GM23338 (cell line): Measurements from ENCODE around the gene DNAH17. TPM values are rescaled to one million over a fixed set of nuclear protein-coding genes. Genes with fewer than 3 reads are reported as not detected.
A peak's percentile ranks its signal among the peaks of the same experiment; 100 is the strongest.

Experiments
- ATAC-seq: fragments of 200-7000 bp; cut with Tn5 transposase; 3 replicates; pipeline ENCODE4 v1.9.1; 2020
- DNase-seq: peaks from one replicate; pipeline ENCODE4 v3.0.0-alpha.2; 2015; ENCODE audit warnings: low spot score
- H2AFZ ChIP-seq: fragments of 200-600 bp; sonication (generic); 2 replicates; pipeline ENCODE4 v1.8.0; 2016; ENCODE audit warnings: antibody characterized with exemption, mild to moderate bottlenecking, moderate library complexity
- H3F3A ChIP-seq: fragments of 200-600 bp; sonication (generic); replicated peaks from 2 replicates; pipeline ENCODE4 v1.8.0; 2017; ENCODE audit warnings: antibody characterized with exemption, mixed run types, low read depth
- H3K27ac ChIP-seq: fragments of 200-600 bp; sonication (generic); 2 replicates; pipeline ENCODE4 v1.6.1; 2016; ENCODE audit warnings: low read depth
- H3K27me3 ChIP-seq: fragments of 200-600 bp; sonication (generic); 2 replicates; pipeline ENCODE4 v1.8.0; 2016; ENCODE audit warnings: mild to moderate bottlenecking, mixed run types, moderate library complexity; ENCODE audit not compliant: insufficient read depth
- H3K36me3 ChIP-seq: fragments of 200-600 bp; sonication (generic); 2 replicates; pipeline ENCODE4 v1.8.0; 2016; ENCODE audit warnings: mild to moderate bottlenecking; ENCODE audit not compliant: insufficient read depth
- H3K4me1 ChIP-seq: fragments of 200-600 bp; sonication (generic); 2 replicates; pipeline ENCODE4 v1.8.0; 2016; ENCODE audit warnings: mild to moderate bottlenecking, moderate library complexity; ENCODE audit not compliant: insufficient read depth
- H3K4me2 ChIP-seq: fragments of 200-600 bp; sonication (generic); 2 replicates; pipeline ENCODE4 v1.7.1; 2017; ENCODE audit warnings: mixed run types
- H3K4me3 ChIP-seq: fragments of 200-600 bp; sonication (generic); 2 replicates; pipeline ENCODE4 v1.6.1; 2016; ENCODE audit warnings: mixed run types
- H3K79me2 ChIP-seq: fragments of 200-600 bp; sonication (generic); replicated peaks from 2 replicates; pipeline ENCODE4 v1.8.0; 2017; ENCODE audit warnings: mild to moderate bottlenecking; ENCODE audit not compliant: insufficient read depth
- H3K9me2 ChIP-seq: fragments of 200-600 bp; sonication (generic); 2 replicates; pipeline ENCODE4 v1.8.0; 2017; ENCODE audit not compliant: insufficient read depth
- H4K20me1 ChIP-seq: fragments of 200-600 bp; sonication (generic); replicated peaks from 2 replicates; pipeline ENCODE4 v1.8.0; 2017; ENCODE audit warnings: mild to moderate bottlenecking; ENCODE audit not compliant: insufficient read depth
- H3K27ac Mint-ChIP-seq: 2 replicates; pipeline ENCODE4 v1.8.0; 2020; ENCODE audit warnings: inconsistent platforms, mild to moderate bottlenecking, moderate library complexity, mixed read lengths
- H3K27me3 Mint-ChIP-seq: 3 replicates; pipeline ENCODE4 v1.8.0; 2022; ENCODE audit warnings: low read depth, mild to moderate bottlenecking, moderate library complexity, mixed read lengths, inconsistent platforms; ENCODE audit not compliant: insufficient read depth, poor library complexity
- H3K36me3 Mint-ChIP-seq: 3 replicates; pipeline ENCODE4 v1.8.0; 2021; ENCODE audit warnings: low read depth, mild to moderate bottlenecking, inconsistent platforms, moderate library complexity, mixed read lengths
- H3K4me1 Mint-ChIP-seq: 3 replicates; pipeline ENCODE4 v1.8.0; 2020; ENCODE audit warnings: mild to moderate bottlenecking, inconsistent platforms, mixed read lengths
- H3K4me3 Mint-ChIP-seq: 3 replicates; pipeline ENCODE4 v1.8.0; 2021; ENCODE audit warnings: moderate library complexity, mild to moderate bottlenecking, inconsistent platforms, mixed read lengths
- H3K9me3 Mint-ChIP-seq: 3 replicates; pipeline ENCODE4 v1.8.0; 2020; ENCODE audit warnings: moderate library complexity, mild to moderate bottlenecking, inconsistent platforms, mixed read lengths
- CTCF ChIP-seq, 2 experiments: fragments of 200-600 bp in 1 of 2; sonication (generic) in 1 of 2; conservative IDR thresholded peaks; 2 replicates each; pipeline versions ENCODE4 v1.5.1 to v1.6.1; 2016 to 2017; ENCODE audit warnings: antibody characterized with exemption in 2 of 2, low read depth in 2 of 2, mild to moderate bottlenecking in 2 of 2, moderate library complexity in 1 of 2
- ETS1 ChIP-seq: IDR thresholded peaks from 2 replicates; pipeline ENCODE4 v1.6.1; 2016; ENCODE audit warnings: antibody characterized with exemption
- EZH2phosphoT487 ChIP-seq: fragments of 200-600 bp; sonication (generic); IDR thresholded peaks from one replicate; pipeline ENCODE4 v1.8.1; 2018; ENCODE audit warnings: antibody characterized with exemption; ENCODE audit not compliant: unreplicated experiment
- JUNB ChIP-seq: IDR thresholded peaks from one replicate; pipeline ENCODE4 v1.6.1; 2016; ENCODE audit warnings: antibody characterized with exemption; ENCODE audit not compliant: unreplicated experiment
- POLR2AphosphoS5 ChIP-seq: IDR thresholded peaks from 2 replicates; pipeline ENCODE4 v1.6.1; 2016; ENCODE audit warnings: antibody characterized with exemption, low read depth
- STAT1 ChIP-seq: IDR thresholded peaks from one replicate; pipeline ENCODE4 v1.6.1; 2016; ENCODE audit warnings: antibody characterized with exemption; ENCODE audit not compliant: unreplicated experiment
- ZNF331 ChIP-seq: fragments of 250-450 bp; sonication (Bioruptor Pico); IDR thresholded peaks from 2 replicates; pipeline ENCODE4 v1.5.0; 2020; ENCODE audit warnings: low read depth, mild to moderate bottlenecking, moderate library complexity
- ZNF462 ChIP-seq: fragments of 250-450 bp; sonication (Bioruptor Pico); IDR thresholded peaks from 2 replicates; pipeline ENCODE4 v1.5.0; 2020; ENCODE audit warnings: mild to moderate bottlenecking, moderate library complexity
- polyA plus RNA-seq: library from polyadenylated mRNA; unstranded; fragments of >200 nt; fragmentation: Nextera tagmentation; extraction: Ambion mirVana; gene quantifications from 2 replicates; pipeline ENCODE4 v1.2.1, GENCODE V29; 2016
- total RNA-seq: library from RNA; depleted of rRNA; stranded (reverse); fragments of >200 nt; shearing (Covaris generic); gene quantifications from 2 replicates; pipeline ENCODE4 v1.2.3, GENCODE V29; 2014

The DNAH17 gene
- total and polyA plus RNA-seq, 2 experiments from 2014 or later = 0.59 to 2.0 TPM

GRCh38 chr17:78575340-78575739 is 1.9 kb downstream of the DNAH17 start (continued):
- TF ChIP-seq ZNF462 (CRISPR knock-in tag) (no peak), POLR2AphosphoS5 (no peak), ETS1 (no peak), CTCF (conservative IDR thresholded peaks at IDR 0.05; ENCODE audit: low read depth in 2 of 2) (no peak), ZNF331 (no peak), EZH2phosphoT487 (no peak)

GRCh38 chr17:78573955-78574354 is 3.2 kb downstream of the DNAH17 start:
- Histone ChIP-seq H3K27ac (no peak overlapping the region), H3K9me2 (peaks cover 5% of the 10 kb centered on the region; the same call in 1 of the 2 replicates), H3K4me2 (no peak overlapping the region), H2AFZ (no peak overlapping the region), H3K4me3 (no peak overlapping the region), H4K20me1 (no peaks in the 10 kb centered on the region), H3F3A (no peaks in the 10 kb centered on the region), H3K27me3 (no peaks in the 10 kb centered on the region), H3K79me2 (no peaks in the 10 kb centered on the region), H3K4me1 (peaks cover 8% of the 10 kb centered on the region), H3K36me3 (no peaks in the 10 kb centered on the region)
- Mint-ChIP-seq H3K4me1 (peaks cover 22% of the 10 kb centered on the region), H3K4me3 (no peak overlapping the region), H3K27me3 (peaks cover 21% of the 10 kb centered on the region), H3K9me3 (no peaks in the 10 kb centered on the region; the same call in 2 of the 3 replicates), H3K27ac (no peak overlapping the region), H3K36me3 (no peaks in the 10 kb centered on the region)
- ATAC-seq = no peak
- no peak for TF ChIP-seq EZH2phosphoT487
- TF ChIP-seq CTCF (conservative IDR thresholded peaks at IDR 0.05; ENCODE audit: low read depth in 2 of 2) = peak in 1 of 2 experiments; percentile 39; a peak in 2 of 4 replicates
- TF ChIP-seq STAT1 = no peak
- no peak for TF ChIP-seq ZNF331
- TF ChIP-seq JUNB = no peak
- no peak for DNase-seq
